ENCODE results near the gene GGCX.

DNA sequence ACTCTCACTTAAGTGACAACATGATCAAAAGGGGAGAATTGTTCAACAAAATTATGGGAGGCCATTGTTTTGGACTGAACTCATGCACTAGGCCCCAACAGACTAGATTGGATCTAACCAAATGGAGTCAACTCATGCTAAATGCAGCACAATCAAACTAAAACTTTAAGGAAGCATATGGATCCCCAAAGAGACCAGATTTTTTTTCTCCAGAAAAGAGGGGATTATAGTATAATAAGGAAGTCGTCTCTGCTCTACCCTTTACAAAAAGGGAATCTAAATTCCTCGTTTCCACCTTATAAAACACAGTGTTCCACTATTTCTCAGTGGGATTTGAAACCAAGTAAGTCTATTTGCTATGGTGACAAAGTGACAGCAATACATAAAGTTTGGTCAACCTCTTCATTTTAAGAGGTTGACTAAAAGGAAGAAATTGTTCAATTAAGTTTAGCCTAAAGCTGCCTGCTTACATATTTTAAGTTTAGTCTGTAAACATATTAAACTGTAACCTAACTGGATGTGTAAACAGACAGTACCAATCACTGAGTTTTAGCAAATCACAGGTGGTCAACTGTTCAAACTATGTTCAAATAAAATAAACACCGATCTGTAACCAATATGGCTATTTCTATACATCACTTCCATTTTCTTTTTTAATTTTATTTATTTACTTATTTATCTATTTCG lies 63.2 kb downstream of the GGCX start:
- TF ChIP-seq, protein P1, sequence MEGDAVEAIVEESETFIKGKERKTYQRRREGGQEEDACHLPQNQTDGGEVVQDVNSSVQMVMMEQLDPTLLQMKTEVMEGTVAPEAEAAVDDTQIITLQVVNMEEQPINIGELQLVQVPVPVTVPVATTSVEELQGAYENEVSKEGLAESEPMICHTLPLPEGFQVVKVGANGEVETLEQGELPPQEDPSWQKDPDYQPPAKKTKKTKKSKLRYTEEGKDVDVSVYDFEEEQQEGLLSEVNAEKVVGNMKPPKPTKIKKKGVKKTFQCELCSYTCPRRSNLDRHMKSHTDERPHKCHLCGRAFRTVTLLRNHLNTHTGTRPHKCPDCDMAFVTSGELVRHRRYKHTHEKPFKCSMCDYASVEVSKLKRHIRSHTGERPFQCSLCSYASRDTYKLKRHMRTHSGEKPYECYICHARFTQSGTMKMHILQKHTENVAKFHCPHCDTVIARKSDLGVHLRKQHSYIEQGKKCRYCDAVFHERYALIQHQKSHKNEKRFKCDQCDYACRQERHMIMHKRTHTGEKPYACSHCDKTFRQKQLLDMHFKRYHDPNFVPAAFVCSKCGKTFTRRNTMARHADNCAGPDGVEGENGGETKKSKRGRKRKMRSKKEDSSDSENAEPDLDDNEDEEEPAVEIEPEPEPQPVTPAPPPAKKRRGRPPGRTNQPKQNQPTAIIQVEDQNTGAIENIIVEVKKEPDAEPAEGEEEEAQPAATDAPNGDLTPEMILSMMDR (IDR thresholded peaks at IDR 0.05; ENCODE audit: low read length) = no peak
- no peak for TF ChIP-seq EZH2 (optimal IDR thresholded peaks at IDR 0.05; ENCODE audit: low read depth, low read length)
